ENCODE measurements around the gene ZBTB46.

Gene ZBTB46

GRCh38 chr20:63765082-63765873 lies 65.8 kb downstream of the ZBTB46 start:
- no peak for DNase-seq

DNA sequence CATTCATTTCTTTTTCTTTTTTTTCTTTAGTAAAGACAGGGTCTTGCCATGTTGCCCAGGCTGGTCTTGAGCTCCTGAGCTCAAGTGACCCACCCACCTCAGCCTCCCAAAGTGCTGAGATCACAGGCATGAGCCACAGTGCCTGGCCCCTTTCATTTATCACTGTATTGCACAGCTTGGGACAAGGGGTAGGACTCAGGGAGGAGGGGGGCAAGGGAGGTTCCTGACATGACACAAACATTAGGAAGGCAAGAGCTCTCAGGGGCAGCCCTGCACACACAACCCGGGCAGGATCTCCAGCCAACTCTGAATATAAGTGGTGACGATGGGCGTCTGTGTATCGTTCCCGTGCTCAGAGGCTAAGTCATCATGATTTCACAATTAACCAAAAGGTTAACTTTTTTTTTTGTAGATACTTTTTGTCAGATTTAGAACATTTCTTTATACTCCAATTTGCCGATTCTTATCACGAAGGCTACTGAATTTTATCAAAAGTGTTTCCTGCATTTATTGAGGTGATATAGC lies 71.6 kb downstream of the ZBTB46 start:
- no peak for DNase-seq

DNA sequence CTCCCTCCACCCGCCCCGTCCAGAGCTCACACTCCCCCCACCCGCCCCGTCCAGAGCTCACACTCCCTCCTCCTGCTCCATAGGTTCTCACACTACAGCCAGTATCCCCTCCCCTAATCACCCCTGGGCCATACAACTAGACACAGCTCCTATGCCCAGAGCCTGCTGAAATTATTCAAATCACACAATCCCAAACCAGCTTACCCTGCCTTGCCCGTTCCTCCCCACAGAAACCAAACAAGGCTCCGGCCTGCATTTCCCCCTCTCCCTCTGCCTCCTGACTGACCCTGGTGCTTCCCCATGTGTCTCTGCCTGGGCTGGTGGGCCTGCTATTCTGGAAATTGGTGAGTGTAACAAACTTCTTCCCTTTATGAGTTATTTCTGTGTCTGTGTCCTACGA lies 72.9 kb downstream of the ZBTB46 start:
- DNase-seq, result no peak

DNA sequence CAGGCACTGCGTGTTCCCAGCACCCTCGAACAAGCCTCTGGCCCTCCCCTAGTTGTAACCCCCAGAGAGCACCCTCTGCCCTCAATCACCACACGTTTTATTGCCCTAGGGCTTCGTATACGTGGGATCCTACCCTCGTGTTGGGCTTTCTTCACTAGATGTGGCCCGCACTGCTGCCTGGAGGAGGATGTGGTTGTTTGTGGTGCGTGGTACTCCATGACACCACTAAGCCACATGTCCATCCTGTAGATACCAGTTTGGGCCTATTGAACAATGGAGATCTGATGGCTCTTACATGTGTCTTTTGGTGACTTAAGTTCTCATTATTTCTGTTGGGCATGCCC lies 74.4 kb downstream of the ZBTB46 start:
- DNase-seq, result no peak

GRCh38 chr20:63755933-63756647 lies 75.0 kb downstream of the ZBTB46 start:
- no peak for DNase-seq

DNA sequence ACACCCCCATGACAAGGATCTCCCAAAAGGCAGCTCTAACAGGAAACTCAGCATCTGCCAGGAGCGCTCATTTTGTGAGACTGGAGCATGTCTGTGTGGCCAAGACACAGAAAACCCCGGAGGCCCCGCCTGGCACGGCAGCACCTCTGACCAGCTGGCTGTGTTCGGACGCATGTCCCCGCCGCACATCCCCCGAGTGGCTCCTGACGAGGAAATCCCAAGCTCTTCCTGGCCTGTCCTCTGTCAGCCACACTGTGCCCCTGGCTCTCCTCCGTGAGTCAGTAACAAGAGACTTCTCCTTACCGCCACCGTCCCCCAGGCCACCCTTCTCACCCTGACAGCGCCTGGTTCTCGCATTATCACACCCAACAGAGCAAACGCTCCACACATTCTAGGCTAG lies 77.1 kb downstream of the ZBTB46 start:
- no peak for DNase-seq

- no peak for DNase-seq
Observed at GRCh38 chr20:63753381-63753780, 77.7 kb downstream of the ZBTB46 start.

GRCh38 chr20:63752411-63753101 lies 78.5 kb downstream of the ZBTB46 start:
- DNase-seq, result no peak

- DNase-seq, result no peak
Observed at GRCh38 chr20:63751471-63752271, 79.4 kb downstream of the ZBTB46 start.

DNA sequence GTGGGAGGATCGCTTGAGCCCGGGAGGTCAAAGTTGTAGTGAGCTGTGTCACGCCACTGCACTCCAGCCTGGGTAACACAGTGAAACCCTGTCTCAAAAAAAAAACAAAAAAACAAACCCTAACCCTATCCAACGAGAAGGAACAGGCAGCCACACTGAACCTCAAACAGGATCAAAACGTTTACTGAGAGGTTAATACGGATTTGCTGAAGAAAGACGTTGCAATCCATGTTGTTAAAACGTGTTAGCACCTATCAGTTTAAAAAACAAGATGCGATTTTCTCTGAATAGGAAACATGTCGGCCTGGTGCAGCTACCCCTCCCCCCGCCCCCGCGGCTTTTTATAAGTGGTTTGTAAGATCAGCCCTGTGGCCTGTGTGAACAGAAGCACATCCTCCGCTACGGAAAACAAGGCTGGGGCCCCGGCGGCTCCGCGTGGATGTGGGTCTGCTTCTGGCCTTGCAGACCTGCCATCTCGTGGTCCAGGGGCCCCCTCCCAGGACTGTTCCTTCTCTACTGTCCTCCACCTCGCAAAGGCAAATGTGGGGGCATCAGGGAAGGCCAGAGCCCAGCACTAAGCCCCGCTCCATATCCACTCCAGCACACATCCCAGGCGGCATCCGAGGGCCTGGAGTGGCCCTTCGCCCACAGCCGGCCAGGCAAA lies 80.1 kb downstream of the ZBTB46 start:
- DNase-seq, result peak; percentile 45

DNA sequence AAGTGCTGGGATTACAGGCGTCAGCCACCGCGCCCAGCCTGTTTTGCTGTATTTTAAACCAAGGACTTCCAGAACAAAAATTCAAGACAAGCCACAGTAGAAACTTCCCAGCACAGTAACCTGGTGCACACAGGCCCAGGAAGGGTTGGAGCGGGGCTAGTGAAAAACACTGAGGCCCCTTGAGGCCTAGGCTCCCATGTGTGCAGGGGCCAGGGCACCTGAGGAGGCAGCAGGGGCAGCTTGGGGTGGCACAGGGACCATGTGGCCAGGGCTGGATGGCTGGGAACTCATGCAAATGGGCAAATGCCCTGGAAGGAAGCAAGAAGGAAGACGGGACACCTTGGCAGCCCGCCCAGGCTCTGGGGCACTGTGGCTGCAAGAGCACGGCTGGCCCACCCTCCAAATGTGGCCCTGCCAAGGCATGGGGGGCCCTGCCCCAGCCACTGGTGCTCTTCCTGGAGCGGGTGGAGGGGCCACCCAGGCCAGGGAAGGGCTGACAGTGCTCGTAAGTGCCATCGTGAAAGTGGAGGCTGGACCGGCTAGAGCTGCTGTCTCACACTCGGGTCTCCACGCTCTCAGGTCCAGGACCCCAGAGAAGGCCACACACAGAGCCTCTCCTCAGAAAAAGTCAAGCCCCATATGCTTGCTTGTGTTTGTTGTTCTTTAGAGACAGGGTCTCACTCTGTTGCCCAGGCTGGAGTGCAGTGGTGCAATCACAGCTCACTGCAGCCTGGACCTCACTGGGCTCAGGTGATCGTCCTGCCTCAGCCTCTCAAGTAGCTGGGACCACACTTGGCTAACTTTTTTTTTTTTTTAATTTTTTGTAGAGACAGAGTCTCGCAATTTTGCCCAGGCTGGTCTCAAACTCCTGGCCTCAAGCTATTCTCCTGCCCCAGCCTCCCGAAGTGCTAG lies 81.2 kb downstream of the ZBTB46 start:
- DNase-seq, result no peak

GRCh38 chr20:63748934-63749270 lies 82.2 kb downstream of the ZBTB46 start:
- DNase-seq, result no peak

DNA sequence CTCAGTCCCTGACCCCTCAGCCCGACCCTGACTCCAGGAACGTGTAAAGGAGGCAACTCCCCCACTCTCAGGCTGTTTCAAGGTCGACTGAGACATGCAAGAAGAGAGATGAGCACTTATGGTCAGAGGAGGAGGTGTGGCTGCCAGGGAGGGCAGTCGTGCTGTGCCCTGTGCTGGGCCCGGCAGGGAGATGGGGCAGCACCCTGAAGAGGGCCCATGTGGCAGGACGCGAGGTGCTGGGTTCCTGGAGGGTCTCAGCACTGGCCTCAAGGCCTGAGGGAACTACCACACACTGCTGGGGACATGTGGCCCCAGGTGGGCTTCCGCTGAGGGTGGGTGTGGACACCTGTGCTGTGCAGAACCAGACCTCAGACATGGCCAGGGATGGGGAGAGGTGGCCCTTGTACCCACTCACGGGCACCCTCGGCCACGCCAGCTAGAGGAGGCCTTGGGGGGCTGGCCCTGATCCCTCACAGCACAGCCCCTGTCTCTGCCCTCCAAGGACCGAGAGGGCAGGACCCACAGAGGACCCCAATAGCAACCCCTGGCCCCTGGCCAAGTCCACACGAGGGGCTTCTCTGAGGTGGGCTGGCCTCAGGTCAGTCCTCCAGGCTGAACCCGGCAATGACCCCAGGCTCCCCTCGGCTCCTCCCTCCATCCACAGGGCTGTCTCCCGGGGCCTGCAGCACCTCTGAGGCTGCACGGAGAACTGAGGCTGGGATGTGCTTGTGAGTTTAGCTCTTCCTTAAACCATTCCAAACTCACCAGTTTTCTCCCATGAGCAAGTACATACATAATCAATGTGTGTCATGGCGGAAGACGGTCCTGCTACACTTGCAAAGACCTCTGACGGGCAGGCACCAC lies 82.8 kb downstream of the ZBTB46 start:
- DNase-seq, result no peak

- DNase-seq, result no peak
Observed at GRCh38 chr20:63747622-63748069, 83.4 kb downstream of the ZBTB46 start.

DNA sequence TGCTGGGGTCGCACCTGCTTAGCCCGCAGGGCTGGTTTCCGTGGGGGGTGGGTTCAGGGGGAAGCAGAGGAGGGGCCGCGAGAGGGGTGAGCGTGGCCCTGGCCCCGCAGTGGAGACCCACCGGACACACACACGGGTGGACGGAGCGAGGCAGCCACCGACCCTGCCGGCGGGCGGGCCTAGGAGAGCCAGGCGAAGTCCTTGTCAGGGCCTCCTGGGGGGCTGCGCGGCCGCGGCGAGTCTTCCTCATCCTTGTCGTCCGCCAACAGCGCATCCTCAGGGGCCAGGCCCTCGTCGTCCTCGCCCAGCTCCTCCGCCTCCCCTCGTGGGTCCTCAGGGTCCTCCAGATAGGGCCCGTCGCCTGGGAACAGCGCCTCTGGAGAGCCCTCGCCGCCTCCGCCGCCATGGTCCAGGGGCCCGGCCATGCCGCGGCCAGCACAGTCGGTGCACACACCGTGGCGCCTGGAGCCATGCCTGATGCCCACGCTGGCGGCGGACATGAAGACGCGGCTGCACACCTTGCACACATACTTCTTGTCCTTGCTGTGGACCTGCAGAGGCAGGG lies 84.2 kb downstream of the ZBTB46 start:
- no peak for DNase-seq

- DNase-seq, result no peak
Observed at GRCh38 chr20:63745961-63746731, 84.9 kb downstream of the ZBTB46 start.

DNA sequence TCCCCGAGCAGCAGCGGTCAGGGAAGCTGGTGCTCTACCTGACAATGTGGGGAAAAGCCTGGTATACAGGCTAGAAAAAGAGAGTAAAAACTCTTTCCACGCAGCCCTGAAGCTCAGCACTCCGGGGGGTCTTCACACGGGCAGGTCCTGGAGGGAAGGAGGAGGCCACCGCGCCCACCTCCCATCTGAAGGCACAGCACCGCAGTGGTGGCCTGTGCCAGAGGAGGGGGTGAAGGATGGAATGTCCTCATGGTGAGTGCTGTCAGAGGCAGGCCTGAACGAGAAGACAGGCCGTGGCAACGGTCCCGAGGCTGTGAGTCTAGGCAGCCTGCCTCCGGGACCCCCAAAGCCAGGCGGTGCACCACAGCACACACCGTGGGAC lies 85.6 kb downstream of the ZBTB46 start:
- DNase-seq, result no peak

DNA sequence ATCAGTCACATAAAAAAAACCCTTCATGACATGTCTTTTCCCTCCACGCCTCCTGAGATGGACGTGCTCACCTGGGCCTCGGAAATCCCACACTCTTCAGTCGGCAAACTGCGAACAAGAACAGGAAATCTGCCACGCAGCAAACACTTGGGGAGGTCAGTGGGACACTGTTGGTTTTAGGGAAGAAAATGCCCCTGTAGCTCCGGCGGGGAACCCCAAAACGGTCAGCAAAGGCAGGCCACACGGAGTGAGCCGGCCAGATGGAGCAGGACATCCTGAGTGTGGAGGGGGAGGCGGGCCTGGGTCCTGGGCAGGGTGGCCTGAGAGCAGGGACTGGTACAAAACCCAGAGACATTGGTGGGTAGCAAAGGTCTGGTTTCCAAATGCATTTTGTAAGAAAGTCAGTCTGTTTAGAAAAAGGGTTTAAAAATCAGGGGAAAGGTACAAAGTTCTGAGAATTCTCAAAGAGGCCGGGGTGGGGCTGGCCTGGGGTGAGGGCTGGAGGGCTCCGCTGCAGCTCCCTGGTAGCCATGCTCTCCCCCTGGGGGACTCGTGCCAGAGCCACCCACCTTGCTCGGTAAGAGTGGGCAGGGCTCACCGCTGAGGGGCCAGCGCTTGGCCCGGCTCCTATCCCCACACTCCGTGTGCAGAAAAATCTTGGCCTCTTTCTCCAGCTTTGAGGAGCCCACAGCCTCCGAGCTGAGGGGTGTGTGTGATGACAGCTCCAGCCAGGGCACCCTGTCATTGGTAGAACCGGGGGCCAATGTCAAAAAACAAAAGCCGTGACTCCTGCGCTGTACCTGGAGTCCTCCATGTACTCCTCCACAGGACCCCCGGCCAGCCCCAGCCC lies 86.3 kb downstream of the ZBTB46 start:
- no peak for DNase-seq
